Neutrophil (primary cell): ENCODE results near the gene CASKIN2.

Experiments
- H3K27ac ChIP-seq: fragments of 200-600 bp; sonication (generic); 2 replicates; pipeline ENCODE4 v1.5.1; 2016; ENCODE audit warnings: mild to moderate bottlenecking, moderate library complexity
- H3K27me3 ChIP-seq: fragments of 200-600 bp; sonication (generic); 2 replicates; pipeline ENCODE4 v1.6.0; 2016; ENCODE audit warnings: mild to moderate bottlenecking
- H3K36me3 ChIP-seq: fragments of 200-600 bp; sonication (generic); 2 replicates; pipeline ENCODE4 v1.5.1; 2017
- H3K4me1 ChIP-seq, 2 experiments: fragments of 200-600 bp in 1 of 2; sonication (generic) in 1 of 2; 1 replicate in 1 of 2; 2 replicates in 1 of 2; pipeline versions ENCODE4 v1.5.1 to v1.6.1; 2013 to 2016; ENCODE audit warnings: low read depth in 1 of 2, low read length in 1 of 2, mild to moderate bottlenecking in 1 of 2, moderate library complexity in 1 of 2; ENCODE audit not compliant: control insufficient read depth in 1 of 2, insufficient read depth in 1 of 2
- H3K4me3 ChIP-seq, 2 experiments: fragments of 200-600 bp in 1 of 2; sonication (generic) in 1 of 2; 1 replicate in 1 of 2; 2 replicates in 1 of 2; pipeline ENCODE4 v1.5.1; 2013 to 2016; ENCODE audit warnings: low read depth in 1 of 2, low read length in 1 of 2, mild to moderate bottlenecking in 1 of 2, moderate library complexity in 1 of 2
- H3K9me3 ChIP-seq: fragments of 200-600 bp; sonication (generic); 2 replicates; pipeline ENCODE4 v1.5.1; 2016
- TF ChIP-seq, protein P1 (sequence below): fragments of 200-600 bp; sonication (generic); IDR thresholded peaks from 2 replicates; pipeline ENCODE4 v1.5.1; 2016; ENCODE audit warnings: antibody characterized with exemption

Gene CASKIN2

GRCh38 chr17:75490953-75491649 is 24.2 kb downstream of the CASKIN2 start:
- TF ChIP-seq, protein P1, sequence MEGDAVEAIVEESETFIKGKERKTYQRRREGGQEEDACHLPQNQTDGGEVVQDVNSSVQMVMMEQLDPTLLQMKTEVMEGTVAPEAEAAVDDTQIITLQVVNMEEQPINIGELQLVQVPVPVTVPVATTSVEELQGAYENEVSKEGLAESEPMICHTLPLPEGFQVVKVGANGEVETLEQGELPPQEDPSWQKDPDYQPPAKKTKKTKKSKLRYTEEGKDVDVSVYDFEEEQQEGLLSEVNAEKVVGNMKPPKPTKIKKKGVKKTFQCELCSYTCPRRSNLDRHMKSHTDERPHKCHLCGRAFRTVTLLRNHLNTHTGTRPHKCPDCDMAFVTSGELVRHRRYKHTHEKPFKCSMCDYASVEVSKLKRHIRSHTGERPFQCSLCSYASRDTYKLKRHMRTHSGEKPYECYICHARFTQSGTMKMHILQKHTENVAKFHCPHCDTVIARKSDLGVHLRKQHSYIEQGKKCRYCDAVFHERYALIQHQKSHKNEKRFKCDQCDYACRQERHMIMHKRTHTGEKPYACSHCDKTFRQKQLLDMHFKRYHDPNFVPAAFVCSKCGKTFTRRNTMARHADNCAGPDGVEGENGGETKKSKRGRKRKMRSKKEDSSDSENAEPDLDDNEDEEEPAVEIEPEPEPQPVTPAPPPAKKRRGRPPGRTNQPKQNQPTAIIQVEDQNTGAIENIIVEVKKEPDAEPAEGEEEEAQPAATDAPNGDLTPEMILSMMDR = no peak
- Histone ChIP-seq H3K4me3 (no peak overlapping the region), H3K27ac (no peak overlapping the region), H3K27me3 (no peaks in the 10 kb centered on the region), H3K36me3 (peaks cover 53% of the 10 kb centered on the region), H3K4me1 (peaks cover 18 to 21% of the 10 kb centered on the region in 2 experiments), H3K9me3 (no peaks in the 10 kb centered on the region)

DNA sequence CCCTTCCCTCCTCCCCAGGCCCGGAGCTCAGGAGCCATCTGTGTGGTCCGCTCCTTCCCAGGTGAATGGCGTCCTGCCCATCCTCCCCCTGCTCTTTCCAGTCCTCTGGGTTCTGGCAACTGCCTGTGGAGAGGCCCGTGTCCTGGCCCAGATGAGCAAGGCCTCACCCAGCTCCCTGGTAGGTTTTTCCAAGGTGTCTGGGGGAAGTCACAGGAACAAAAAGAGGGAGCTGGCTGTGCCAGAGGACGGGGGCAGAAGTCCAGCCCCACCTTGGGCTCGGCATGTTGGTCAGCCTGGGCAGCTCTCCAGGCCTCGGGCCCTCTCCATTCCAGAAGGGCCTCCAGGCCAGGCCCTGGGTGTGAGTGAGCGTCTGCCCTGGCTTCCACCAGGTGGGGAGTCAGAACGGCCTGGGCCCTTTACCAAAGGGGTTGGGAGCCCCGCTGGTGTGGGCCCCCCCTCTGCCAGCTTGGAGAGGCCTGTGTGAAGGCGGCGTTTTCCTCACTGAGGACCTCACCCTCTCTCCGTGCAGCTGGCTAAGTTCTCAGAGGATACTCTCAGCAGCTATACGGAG is 25.1 kb downstream of the CASKIN2 start:
- H3K4me3 ChIP-seq = no peak overlapping the region

GRCh38 chr17:75489511-75489955 is 25.8 kb downstream of the CASKIN2 start:
- no peaks in the 10 kb centered on the region for H3K27me3 ChIP-seq
- no peak overlapping the region for H3K4me3 ChIP-seq
- no peak overlapping the region for H3K27ac ChIP-seq
- peaks cover 37% of the 10 kb centered on the region for H3K36me3 ChIP-seq
- H3K9me3 ChIP-seq = no peaks in the 10 kb centered on the region
- TF ChIP-seq, protein P1 = no peak
- peaks cover 18 to 21% of the 10 kb centered on the region in 2 experiments for H3K4me1 ChIP-seq

More for the DNA sequence above, 25.1 kb downstream of the CASKIN2 start:
- Histone ChIP-seq H3K9me3 (no peaks in the 10 kb centered on the region), H3K4me1 (peaks cover 18 to 21% of the 10 kb centered on the region in 2 experiments), H3K27me3 (no peaks in the 10 kb centered on the region), H3K36me3 (peaks cover 45% of the 10 kb centered on the region), H3K27ac (no peak overlapping the region)
- TF ChIP-seq, protein P1 = no peak

GRCh38 chr17:75488693-75489510 is 26.4 kb downstream of the CASKIN2 start:
- TF ChIP-seq, protein P1 = no peak
- Histone ChIP-seq H3K4me1 (peaks cover 18 to 21% of the 10 kb centered on the region in 2 experiments), H3K36me3 (peaks cover 31% of the 10 kb centered on the region), H3K27ac (peak overlapping the region; percentile 91), H3K9me3 (no peaks in the 10 kb centered on the region), H3K4me3 (no peak overlapping the region), H3K27me3 (no peaks in the 10 kb centered on the region)

- TF ChIP-seq, protein P1 = peak; percentile 34
- Histone ChIP-seq H3K27ac (peak overlapping the region; percentile 91), H3K4me3 (peak overlapping the region; percentile 32 to 42), H3K9me3 (no peaks in the 10 kb centered on the region), H3K36me3 (peaks cover 17% of the 10 kb centered on the region), H3K27me3 (no peaks in the 10 kb centered on the region), H3K4me1 (peaks cover 18 to 21% of the 10 kb centered on the region in 2 experiments)
Measured at GRCh38 chr17:75487351-75488070, 27.8 kb downstream of the CASKIN2 start.
